Ovary (tissue), 3 donors: ENCODE data around the gene TMCO6.

Experiments used
- EP300 ChIP-seq: sonication (generic); formaldehyde crosslinking; IDR thresholded peaks from one replicate; pipeline ENCODE4 v1.6.1; 2017; ENCODE audit warnings: antibody characterized with exemption
- TF ChIP-seq, protein P1 (sequence below), 3 donors: fragments of 450-650 bp in 2 of 3; fragments of 200-600 bp in 1 of 3; IDR thresholded peaks; one replicate each; pipeline versions ENCODE4 v1.5.1 to v1.8.0; 2016 to 2022; ENCODE audit warnings: antibody characterized with exemption in 3 of 3, mild to moderate bottlenecking in 1 of 3
- donor health status: DM: no; HTN: no; CAD: no.

DNA sequence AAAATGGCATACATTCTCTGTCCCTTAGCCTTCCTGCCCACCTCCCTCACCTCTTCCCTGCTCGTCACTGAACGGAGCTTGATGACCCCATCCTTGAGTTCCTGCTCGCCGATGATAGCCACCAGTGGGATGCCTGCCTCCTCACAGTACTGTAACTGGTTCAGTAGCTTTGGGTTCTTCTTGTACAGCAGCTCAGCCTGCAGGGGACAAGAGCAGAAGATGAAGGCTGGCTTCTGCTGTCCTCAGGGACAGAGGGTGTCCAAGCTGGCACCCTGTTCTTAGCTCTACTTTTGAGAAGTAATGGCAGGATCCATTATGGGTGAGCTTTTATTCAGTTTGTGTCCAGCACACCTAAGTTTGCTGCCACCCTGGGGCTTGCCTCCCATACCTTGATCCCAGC lies 35.4 kb downstream of the TMCO6 start:
- TF ChIP-seq, protein P1, sequence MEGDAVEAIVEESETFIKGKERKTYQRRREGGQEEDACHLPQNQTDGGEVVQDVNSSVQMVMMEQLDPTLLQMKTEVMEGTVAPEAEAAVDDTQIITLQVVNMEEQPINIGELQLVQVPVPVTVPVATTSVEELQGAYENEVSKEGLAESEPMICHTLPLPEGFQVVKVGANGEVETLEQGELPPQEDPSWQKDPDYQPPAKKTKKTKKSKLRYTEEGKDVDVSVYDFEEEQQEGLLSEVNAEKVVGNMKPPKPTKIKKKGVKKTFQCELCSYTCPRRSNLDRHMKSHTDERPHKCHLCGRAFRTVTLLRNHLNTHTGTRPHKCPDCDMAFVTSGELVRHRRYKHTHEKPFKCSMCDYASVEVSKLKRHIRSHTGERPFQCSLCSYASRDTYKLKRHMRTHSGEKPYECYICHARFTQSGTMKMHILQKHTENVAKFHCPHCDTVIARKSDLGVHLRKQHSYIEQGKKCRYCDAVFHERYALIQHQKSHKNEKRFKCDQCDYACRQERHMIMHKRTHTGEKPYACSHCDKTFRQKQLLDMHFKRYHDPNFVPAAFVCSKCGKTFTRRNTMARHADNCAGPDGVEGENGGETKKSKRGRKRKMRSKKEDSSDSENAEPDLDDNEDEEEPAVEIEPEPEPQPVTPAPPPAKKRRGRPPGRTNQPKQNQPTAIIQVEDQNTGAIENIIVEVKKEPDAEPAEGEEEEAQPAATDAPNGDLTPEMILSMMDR (IDR thresholded peaks at IDR 0.05): no peak
- TF ChIP-seq EP300: no peak
